Mesangial cell (primary cell): Measurements from ENCODE around the gene FAM24A. TPM values are rescaled to one million over a fixed set of nuclear protein-coding genes. Genes with fewer than 3 reads are reported as not detected.

ENCODE experiments used
- total RNA-seq: library from RNA; depleted of rRNA; stranded (reverse); fragments of >200 nt; gene quantifications from 2 replicates; pipeline ENCODE4 v1.2.3, GENCODE V29; 2015

Gene FAM24A
- not detected in 2 replicates for total RNA-seq

GRCh38 chr10:122910310-122910709 lies at the start of gene FAM24A:
Gene FAM24A (plus strand): TSS chr10:122910610. CDS start chr10:122911635, 1,025 bp downstream.

GRCh38 chr10:122879339-122880273 lies 30.8 kb upstream of the FAM24A start, which contains the start of gene FAM24B:
Gene FAM24B (minus strand): TSS chr10:122879581. CDS start chr10:122850515, 29,066 bp downstream.

GRCh38 chr10:122953902-122954730 lies 43.7 kb downstream of the FAM24A start, which contains the start of gene C10orf88:
Gene C10orf88 (minus strand): TSS chr10:122954227. CDS start chr10:122954178, 49 bp downstream.

Other genes starting within 250 kb of the FAM24A start
- not detected in 2 replicates for gene C10orf120, start 210.8 kb upstream of the FAM24A start, total RNA-seq
- 0.16 and 0.51 TPM in 2 replicates for gene CUZD1, start 64.8 kb upstream of the FAM24A start, total RNA-seq
- gene FAM24B, start 31.0 kb upstream of the FAM24A start, total RNA-seq: 1.3 and 2.0 TPM in 2 replicates
- gene C10orf88, start 43.6 kb downstream of the FAM24A start, total RNA-seq: 6.0 and 7.2 TPM in 2 replicates
- 2.8 and 6.7 TPM in 2 replicates for gene PSTK, start 69.8 kb downstream of the FAM24A start, total RNA-seq
- 2.0 and 2.9 TPM in 2 replicates for gene IKZF5, start 98.2 kb downstream of the FAM24A start, total RNA-seq
- 3.3 and 3.7 TPM in 2 replicates for gene ACADSB, start 98.4 kb downstream of the FAM24A start, total RNA-seq
- not detected in 2 replicates for gene HMX3, start 225.4 kb downstream of the FAM24A start, total RNA-seq
- not detected in 2 replicates for gene HMX2, start 237.5 kb downstream of the FAM24A start, total RNA-seq
- 99.0 and 238 TPM in 2 replicates for gene BUB3, start 243.8 kb downstream of the FAM24A start, total RNA-seq